ENCODE results near the gene ANKRD13B.
A peak's percentile ranks its signal among the peaks of the same experiment; 100 is the strongest.
"Not testable (repeated sequence)": the region's sequence is repeated elsewhere in the genome, so short reads cannot be mapped to it uniquely, and the experiment has no call there.

ANKRD13B gene

GRCh38 chr17:29620271-29620670, 27.3 kb downstream of the ANKRD13B start:
- DNase-seq: no peak

GRCh38 chr17:29620779-29621500, 28.0 kb downstream of the ANKRD13B start:
- DNase-seq: no peak

GRCh38 chr17:29621751-29622194, 28.8 kb downstream of the ANKRD13B start:
- no peak for DNase-seq

DNA sequence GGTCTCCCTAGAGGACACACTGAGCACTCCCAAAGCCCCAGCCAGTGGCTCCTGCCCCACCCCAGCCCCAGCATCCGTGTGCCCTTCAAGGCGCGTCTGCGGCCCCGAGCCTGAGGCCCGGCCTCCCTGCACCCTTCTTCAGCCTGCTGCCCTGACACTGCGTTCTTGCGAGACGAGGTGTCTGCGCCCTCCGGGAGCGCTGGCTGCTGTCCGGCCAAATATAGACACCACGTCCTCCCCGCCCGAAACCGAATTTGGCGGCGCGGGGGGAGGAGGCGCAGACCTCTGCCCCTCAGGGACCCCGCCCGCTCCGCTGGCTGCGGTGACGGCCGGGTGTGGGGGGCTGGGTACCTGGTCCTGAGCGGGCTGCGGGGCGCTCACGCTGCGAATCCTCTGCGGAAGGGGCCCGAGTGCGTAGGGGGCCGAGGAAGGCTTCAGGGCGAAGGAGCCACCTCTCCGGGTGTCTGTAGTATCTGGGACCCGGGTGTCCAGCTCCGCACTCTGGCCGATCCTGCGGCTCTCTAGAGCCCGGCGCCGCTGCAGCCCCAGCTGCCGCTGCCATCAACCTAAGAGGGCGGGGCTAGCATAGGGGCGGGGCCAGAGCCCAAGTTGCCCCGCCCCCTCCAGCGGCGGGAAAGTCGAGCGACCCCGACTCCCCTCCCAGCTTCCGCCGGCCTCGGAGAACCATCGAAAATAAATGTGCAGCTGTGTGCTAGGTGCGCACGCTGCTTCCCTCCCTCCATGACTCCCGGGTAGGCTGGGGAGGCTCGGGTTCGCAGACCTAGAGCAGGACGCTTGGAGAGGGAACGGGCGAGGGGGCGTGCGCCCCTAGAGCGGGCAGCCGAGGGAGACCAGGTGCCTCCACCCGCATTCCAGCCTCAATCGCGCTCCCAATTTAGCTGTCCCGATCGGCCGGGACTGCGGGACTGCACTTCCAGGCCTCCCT, 29.7 kb downstream of the ANKRD13B start, which contains the start of gene CORO6:
Gene CORO6, minus strand, starts transcription at position 576 of the 946 bp plus-strand sequence. CDS start 1,491 bp downstream, outside the sequence.
- peak; percentile 78 for DNase-seq

DNA sequence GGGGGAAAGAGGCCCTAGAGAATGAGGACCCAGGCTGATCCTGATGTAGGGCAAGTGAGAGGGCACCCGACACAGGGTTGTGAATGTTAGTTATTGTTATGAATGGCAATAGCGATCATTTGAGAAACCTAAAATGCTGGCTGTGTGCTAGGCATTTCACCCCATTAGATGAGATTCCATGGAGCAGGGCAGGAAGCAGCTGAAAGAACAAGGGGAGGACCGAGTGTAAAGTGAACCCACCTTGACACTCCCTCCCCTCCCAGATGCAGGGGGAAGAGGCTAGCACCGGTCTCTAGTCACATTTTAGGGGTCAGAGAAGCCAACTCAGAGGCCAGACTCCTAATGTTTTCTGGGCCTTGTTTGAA, 30.3 kb downstream of the ANKRD13B start:
- DNase-seq: no peak

- peak; percentile 71 for DNase-seq
Measured at GRCh38 chr17:29624586-29624985, 31.7 kb downstream of the ANKRD13B start.

GRCh38 chr17:29625037-29625750, 32.3 kb downstream of the ANKRD13B start:
- no peak for DNase-seq

GRCh38 chr17:29627951-29628350, 35.0 kb downstream of the ANKRD13B start:
- DNase-seq: no peak

DNA sequence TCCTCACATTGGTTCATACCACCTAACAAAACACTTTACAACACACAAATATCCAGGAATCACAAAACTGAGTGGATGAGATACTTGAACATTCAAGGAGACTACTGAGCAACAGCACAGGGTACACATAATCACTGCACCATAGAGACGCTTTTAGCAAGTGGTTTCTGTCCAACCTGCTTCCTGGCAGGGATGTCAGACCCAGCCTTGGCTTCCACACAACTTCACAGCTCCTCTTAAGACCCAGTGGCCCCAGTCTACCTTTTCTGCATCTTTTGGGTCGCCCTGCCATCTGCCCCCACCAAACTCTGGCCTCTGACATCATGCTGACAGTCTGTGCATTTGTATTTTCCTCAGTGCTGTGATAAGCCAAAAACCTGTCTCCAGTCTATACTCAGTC, 35.7 kb downstream of the ANKRD13B start:
- DNase-seq: no peak

DNA sequence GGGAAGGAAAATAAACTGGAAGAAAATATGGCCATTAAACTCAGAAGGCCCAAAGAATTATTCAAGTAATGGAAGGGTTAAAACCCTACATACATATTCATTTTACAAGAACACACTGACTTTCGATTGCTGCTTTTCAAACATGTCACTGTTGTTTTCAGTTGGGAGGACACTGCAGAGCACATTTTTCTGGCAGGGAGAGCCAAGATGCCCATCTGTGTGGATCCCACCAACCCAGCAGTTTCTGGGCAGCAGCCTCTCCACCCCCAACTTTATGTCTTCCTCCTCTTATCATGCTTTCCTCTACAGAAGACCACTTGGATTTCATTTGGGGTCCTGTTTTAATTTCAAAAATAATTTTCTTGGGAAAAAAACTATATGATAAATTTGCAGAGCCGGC, 36.9 kb downstream of the ANKRD13B start:
- DNase-seq: no peak

DNA sequence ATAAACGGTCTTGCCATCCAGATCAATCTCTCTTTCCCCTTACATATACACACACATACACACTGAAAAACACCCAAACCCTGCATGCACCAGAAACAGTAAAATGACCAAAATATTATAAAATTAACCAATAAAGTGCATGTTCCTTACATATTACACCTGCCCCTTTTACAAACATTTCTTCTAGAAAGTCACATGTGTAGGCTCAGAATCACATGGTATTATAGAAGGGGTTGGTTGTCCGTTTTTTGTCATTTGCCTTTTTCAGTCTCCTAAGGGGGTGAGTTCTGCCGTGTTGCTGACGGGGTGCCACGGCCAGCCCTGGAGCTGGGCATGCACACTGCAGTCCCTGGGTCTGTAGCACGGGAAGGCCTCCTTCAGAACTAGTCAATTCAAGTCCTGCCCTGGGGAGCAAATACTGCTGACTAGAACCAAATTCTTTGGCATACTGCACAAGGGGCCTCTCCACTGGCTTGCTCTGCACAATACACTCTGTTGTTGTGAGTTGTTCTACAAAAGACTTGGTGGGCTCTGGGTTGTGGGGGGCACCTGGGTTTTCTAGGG, 37.8 kb downstream of the ANKRD13B start:
- DNase-seq: no peak

- DNase-seq: no peak
Measured at GRCh38 chr17:29633886-29634285, 41.0 kb downstream of the ANKRD13B start.

DNA sequence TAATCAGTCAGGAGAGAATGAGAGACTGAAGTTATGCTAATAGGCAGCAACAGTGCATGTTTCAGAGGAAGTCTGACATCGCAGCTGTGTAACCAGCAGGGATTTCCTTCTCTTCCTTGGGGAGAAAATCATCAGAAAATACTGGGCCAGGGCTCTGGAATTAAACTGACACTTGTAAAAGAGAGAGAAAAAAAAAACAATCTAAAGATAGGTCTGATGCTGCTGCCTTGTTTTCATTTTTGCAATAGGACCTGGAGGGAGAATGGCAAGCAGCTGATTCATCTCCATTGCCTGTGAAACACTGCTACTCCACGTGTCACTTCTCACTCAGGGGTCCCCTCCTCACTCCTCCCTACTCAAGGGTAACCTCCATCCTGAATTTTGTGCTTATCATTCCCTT, 47.5 kb downstream of the ANKRD13B start:
- no peak for DNase-seq

DNA sequence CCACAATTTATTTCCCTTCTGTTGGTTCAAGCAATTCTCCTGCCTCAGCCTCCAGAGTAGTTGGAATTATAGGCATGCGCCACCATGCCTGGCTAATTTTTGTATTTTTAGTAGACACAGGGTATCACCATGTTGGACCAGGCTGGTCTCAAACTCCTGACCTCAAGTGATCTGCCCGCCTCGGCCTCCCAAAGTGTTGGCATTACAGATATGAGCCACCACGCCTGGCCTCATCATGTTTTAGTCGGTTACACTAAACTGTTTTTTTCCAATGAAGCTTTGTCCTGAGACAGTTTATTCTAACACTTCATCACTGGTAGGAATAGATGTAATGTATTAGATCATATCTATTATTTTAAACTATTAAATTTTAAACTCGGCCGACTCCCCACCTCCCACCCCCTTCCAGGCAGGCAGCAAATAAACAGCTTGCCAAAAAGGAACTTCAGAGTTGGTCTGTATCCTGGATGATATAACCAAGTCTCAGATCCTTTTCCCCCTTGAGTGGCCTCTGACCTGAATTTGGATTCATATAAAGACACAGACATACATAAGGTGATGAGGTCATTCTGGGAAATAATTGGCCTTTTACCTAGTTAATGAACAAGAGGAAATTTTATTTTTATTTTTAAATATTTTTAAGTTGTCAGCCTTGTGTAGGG, 48.2 kb downstream of the ANKRD13B start:
- no peak for DNase-seq

GRCh38 chr17:29642171-29642611, 49.3 kb downstream of the ANKRD13B start:
- DNase-seq: no peak

DNA sequence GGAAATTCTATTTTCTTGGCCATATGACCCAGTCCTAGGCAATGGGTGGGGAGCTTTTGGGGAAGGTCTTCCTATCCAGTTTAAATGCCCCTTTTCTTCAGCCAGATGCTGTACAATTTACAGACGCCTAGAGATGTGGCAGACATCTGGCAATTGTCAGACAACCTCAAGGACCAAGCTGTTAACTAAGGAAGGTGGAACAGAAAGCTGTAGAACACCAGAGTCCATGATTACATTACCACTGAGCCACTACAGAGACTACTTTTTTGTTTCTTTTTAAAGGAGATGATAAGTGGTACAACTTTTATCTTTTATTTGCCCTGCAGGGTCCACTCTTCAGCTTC, 50.9 kb downstream of the ANKRD13B start:
- no peak for DNase-seq

- no peak for DNase-seq
Measured at GRCh38 chr17:29645515-29646051, 52.7 kb downstream of the ANKRD13B start.

DNA sequence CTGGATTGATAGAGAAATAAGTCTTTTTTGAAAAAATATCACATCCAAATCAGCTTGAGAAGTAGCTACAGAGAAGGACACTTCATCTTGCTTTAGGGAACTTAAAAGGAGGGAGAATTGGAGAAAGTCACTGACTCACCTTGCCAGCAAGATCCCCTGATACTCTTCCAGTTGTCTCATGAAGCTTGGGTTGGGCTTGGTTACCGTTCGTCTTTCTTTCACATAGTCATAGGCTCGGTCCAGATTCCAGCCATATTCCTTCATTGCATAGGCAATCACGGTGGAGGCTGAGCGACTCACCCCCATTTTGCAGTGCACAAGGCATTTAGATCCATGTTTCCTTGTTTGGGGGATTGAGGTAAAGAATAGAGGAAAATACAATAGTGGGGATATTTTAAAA, 55.1 kb downstream of the ANKRD13B start:
- no peak for DNase-seq

- no peak for DNase-seq
Measured at GRCh38 chr17:29649359-29649758, 56.4 kb downstream of the ANKRD13B start.

- no peak for DNase-seq
Measured at GRCh38 chr17:29650396-29650795, 57.5 kb downstream of the ANKRD13B start.

DNA sequence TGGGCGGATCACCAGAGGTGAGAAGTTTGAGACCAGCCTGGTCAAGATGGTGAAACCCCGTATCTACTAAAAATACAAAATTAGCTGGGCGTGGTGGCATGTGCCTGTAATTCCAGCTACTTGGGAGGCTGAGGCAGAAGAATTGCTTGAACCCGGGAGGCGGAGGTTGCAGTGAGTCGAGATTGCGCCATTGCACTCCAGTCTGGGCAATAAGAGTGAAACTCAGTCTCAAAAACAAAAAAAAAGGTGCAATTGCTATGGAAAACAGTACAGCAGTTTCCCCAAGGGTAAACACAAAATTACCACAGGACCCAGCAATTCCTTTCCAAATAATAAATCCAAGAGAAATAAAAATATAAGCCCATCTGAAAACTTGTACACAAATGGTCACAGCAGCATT, 59.0 kb downstream of the ANKRD13B start:
- not testable (repeated sequence) for DNase-seq

GRCh38 chr17:29652976-29653375, 60.0 kb downstream of the ANKRD13B start:
- DNase-seq: no peak
